ENCODE measurements around the gene RINL.

RINL gene

DNA sequence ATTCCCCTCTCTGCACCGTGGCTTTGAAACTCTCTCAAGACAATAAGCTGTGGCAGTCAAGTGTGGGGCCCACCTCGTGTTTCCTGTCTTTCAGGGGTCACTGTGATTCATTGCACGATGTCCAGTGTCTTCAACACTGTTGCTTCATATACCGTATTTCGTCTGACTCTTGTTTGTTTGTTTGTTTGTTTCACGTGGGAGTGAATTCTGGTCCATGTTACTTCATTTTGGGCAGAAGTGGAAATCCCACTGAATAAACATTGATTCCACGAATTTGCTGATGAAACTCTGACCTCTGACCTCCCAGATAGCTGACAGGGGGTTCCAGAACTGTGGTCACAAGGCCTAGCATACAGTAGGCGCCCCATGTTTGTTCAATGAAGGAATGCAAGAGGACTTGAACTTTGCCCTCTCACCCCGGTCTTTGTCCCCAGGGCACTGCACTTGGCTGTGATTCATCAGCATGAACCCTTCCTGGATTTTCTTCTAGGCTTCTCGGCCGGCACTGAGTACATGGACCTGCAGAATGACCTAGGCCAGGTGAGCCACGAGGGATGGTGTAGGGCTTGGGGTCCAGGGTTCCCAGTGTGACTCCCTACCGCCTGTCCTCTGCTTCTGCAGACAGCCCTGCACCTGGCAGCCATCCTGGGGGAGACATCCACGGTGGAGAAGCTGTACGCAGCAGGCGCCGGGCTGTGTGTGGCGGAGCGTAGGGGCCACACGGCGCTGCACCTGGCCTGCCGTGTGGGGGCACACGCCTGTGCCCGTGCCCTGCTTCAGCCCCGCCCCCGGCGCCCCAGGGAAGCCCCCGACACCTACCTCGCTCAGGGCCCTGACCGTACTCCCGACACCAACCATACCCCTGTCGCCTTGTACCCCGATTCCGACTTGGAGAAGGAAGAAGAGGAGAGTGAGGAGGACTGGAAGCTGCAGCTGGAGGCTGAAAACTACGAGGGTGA, 26.8 kb upstream of the RINL start:
- DNase-seq = no peak

- no peak for DNase-seq
Measured at GRCh38 chr19:38901683-38902082, 23.6 kb upstream of the RINL start.

GRCh38 chr19:38900743-38901190, 22.7 kb upstream of the RINL start:
- DNase-seq = peak; percentile 46

GRCh38 chr19:38900202-38900629, 22.1 kb upstream of the RINL start:
- DNase-seq = no peak

- peak; percentile 100 for DNase-seq
Measured at GRCh38 chr19:38899447-38900201, 21.5 kb upstream of the RINL start, which contains the start of the genes NFKBIB and SIRT2. TSS of gene NFKBIB (plus strand) at chr19:38899969. CDS start at chr19:38900033, 64 bp downstream. TSS of gene SIRT2 (minus strand) at chr19:38899618. CDS start at chr19:38899521, 97 bp downstream.

DNA sequence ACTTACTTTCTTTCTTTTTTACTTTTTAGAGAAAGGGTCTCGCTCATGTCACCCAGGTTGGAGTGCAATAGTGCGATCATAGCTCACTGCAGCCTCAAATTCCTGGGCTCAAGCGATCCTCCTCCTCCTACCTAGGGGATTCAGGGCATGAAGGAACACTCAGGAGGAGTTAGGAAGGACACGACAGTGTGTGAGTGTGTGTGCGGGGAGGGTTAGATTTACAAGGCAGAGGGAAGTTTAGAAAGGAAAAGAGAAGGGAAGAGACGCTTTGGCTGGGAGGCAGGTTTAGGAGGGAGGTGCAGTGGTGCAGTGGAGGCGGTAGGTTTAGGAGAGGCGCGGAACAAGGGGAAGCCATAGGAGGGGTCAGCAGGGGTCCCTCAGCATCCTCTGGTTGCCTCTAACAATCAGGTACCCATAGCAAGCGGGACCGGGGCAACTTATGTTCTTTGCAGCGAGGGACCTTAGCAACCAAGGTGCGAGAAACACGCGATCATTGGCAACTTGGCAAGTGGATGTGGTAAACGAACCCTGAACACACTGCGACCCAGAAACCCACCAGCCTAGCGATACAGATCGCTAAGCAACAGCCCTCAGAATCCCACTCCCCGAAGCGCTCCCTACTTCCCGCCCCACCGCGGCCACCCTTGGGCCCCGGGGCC, 20.8 kb upstream of the RINL start:
- DNase-seq = peak; percentile 41

DNA sequence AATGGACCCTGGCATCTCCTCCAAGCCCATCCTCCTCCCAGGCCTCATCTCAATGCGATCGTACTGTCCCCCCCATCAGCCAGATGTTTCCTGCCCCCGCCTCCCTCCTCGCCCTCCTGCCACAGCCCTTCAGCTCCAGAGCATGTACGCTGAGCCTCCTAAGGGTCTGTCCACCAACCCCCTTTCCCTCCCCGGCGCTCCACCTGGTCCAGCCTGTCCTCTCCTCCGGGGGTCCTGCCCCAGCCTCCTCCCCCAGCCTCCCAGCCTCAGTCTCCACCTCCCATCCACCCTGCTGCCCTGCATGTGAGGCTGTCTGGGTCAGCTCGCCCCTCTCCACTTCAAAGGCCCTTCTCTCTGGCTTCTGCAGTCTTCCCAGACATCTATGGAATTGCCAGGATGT, 16.9 kb upstream of the RINL start:
- DNase-seq = no peak

DNA sequence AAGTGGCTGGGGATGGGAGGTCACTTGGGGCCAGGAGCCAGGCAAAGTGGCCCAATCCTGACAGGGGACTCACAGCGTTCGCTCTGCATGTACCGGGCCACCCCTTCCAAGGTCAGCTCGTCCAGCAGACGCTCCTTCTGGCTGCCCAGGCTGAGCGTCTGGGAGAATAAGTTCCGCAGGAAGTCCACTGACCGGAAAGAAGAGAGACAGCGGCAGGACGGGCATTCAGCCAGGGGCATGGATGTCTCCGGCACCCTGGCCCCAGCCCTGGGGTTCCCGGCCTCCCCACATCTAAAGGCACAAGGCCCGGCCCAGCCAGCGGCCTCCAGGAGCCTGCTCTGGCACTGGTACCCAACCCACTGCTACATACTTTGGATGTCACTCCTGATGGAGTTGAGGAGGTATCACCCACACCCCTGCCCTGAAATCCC, 15.3 kb upstream of the RINL start:
- no peak for DNase-seq

DNA sequence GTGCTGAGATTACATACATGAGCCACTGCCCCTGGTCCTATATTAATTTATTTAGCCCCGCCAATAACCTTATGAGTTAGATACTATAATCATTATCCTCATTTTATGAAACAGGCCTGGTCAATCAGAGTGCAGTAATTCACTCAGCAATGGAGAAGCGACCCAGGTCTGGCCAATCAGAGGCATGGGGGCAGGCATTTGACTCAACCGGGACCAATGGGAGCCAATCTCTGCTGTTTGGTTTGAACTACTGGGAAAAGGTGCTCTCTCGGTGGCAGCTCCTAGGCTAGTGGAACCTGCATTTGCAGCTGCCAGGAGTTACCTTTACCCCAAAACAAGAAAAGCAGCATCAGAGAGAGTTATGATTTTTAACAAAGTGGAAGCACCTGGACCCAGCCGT, 14.8 kb upstream of the RINL start:
- DNase-seq = no peak

GRCh38 chr19:38891771-38892170, 13.7 kb upstream of the RINL start:
- DNase-seq = no peak

DNA sequence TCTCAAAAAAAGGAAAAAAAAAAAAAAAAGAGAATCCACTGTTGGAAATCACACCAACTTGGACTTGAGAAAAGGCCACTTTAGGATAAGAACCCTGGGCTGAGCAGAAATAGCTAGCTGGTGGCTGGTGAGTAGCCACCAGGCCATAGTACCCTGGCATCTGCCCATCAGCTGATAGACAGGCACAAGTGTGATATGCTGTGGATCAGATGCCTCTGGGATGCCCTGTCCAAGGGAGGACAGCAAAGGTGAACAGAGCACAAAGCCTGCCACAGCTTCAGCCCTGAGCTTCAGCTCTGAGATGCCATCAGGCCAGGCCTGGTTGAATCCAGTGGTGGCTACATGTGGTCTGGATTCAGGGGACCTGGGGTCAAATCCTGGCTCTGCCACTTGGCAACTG, 12.6 kb upstream of the RINL start:
- DNase-seq = no peak

DNA sequence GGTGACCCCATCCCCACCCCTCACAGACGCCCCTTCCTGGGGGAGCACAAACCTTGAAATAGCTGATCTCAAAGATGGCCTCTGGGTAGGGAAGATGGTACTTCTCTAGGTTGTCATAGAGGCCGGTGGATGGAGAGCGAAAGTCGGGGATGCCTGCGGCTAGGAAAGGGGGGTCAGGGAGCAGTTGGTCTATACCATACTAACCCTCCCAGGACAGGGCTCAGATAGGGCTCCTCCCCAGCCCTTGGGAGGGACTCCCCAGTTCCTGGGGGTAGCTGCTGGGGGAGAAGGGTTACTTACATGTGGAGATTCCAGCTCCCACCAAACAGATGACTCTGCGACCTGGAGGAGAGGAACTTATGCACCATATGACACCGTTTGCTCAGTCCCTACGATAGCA, 11.7 kb upstream of the RINL start:
- DNase-seq = no peak

GRCh38 chr19:38888876-38889275, 10.8 kb upstream of the RINL start:
- no peak for DNase-seq

DNA sequence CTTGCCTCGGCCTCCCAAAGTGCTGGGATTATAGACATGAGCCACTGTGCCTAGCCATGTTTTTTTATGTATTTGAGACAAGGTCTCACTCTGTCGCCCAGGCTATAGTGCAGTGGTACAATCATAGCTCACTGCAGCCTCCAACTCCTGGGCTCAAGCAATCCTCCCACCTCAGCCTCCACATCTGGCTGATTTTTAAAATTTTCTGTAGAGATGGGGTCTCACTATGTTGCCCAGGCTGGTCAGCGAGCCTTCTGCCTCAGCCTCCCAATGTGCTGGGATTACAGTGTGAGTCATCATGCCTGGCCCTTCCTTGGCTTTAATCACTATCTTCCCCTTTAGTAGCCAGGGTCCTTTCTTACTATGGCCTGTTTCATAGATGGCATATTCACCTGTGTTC, 6.6 kb upstream of the RINL start:
- DNase-seq = peak; percentile 9

GRCh38 chr19:38883286-38883685, 5.2 kb upstream of the RINL start:
- DNase-seq = no peak

GRCh38 chr19:38880882-38881609, 3.0 kb upstream of the RINL start:
- no peak for DNase-seq

GRCh38 chr19:38880076-38880881, 2.2 kb upstream of the RINL start:
- no peak for DNase-seq

GRCh38 chr19:38879400-38879751, 1.3 kb upstream of the RINL start:
- no peak for DNase-seq

- DNase-seq = no peak
Measured at GRCh38 chr19:38878575-38879399, 712 bp upstream of the RINL start.

GRCh38 chr19:38875656-38876395, 2.2 kb downstream of the RINL start:
- no peak for DNase-seq

Data from OCI-M1 (cell line).